NCI-H1048 (cell line): ENCODE data around the gene AKAP11.

ENCODE experiments used
- DNase-seq: peaks from one replicate; lab custom pipeline; 2025; lab: John Stamatoyannopoulos, UW

Gene AKAP11

DNA sequence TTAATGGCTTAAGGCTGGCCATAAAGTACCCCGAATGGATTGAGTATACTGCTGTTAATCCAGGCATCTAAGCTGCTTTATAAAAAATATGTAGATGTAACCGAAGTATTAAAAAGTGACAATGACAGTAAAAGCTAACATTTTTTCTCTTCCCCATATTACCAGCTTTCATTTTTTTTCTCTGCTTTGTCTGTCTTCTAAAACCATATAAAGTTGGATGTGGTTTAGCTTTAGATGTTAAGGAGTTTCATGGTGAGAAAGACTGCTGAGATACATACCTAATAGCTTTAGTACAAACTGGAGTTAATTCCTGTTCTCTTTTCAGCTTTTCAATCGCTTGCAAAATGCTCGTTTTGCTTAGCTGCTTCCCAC lies 838 bp downstream of the AKAP11 start:
- no peak for DNase-seq

DNA sequence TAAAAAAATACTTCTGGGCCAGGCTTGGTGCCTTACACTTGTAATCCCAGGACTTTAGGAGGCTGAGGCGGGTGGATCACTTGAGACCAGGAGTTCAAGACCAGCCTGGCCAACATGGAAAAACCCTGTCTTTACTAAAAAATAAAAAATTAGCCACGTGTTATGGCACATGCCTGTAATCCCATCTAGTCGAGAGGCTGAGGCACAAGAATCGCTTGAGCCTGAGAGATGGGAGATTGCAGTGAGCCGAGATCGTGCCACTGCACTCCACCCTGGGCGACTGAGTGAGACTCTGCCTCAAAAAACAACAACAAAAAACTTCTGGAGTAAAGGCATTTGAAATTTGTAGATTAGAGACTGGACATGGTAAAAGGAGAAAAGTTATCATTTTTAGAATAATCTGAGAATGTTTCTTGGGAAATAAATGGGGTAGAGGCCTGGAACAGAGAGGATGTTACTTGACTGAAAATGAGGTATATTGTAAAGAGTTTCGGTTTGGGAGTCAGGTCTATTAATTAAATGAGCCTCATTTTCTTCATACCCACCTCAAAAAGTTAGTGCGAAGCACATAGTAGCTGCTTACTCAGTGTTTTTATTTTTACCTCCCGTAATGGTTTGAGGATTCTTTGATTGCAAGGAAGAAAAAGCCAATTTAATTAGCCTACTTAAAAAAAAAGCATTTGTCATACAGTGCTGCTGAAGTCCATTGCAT lies 2.6 kb downstream of the AKAP11 start:
- DNase-seq: no peak

DNA sequence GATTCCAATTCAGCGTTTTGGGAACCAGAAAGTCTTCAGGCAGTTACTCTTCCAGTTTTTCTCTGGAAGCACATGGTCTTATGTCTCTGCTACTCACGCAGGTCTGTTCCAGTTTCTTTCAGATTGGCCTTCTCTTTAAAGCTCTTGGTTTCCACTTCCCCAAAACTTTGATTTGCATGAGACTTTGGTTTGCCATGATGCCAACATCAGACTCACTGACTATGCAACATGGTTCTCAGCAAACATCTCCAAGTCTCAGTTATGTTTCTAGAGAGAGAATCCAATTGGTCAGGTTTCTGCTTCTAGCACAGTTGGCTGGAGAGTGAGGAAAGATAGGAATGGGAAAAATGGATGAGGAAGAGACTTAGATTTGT lies 3.1 kb downstream of the AKAP11 start:
- no peak for DNase-seq

DNA sequence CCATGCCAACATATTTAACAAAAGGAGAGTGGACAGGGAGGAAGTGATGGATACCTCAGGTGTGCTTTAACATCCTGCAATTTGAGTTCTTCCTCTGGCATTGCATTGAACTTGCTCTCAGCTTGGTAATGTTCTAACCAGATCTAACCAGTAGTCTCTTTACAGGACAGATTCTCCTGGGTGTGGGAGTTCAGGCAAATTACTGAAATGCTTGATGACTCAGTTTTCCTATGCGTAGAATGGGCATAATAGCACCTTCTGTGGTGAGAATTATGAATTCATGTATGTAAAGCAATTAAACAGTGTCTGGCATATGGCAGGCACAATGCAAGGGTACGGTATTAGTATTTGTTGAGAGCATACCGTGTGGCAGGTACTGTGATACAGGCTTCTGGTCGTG lies 3.6 kb downstream of the AKAP11 start:
- no peak for DNase-seq

DNA sequence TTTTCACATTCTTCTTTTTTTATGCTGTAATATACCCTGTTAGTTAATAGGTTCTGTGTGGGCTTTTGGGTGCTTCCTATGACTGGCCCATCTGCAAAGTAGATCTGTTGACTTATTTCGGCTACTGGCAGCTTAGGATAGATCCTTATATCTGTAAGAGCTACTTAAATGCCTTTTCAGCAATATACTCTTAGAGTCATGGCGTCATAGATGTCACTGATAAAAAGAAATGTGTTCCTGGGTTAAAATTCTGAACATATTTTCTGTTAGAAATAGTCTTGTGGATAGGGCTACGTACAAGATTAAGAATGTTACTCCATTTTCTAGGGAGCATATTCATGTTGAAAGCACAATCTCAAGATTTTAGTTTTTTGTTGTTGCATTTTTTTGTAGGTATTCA lies 4.7 kb downstream of the AKAP11 start:
- DNase-seq: no peak

- DNase-seq: no peak
Measured at GRCh38 chr13:42277618-42278276, 5.8 kb downstream of the AKAP11 start.

DNA sequence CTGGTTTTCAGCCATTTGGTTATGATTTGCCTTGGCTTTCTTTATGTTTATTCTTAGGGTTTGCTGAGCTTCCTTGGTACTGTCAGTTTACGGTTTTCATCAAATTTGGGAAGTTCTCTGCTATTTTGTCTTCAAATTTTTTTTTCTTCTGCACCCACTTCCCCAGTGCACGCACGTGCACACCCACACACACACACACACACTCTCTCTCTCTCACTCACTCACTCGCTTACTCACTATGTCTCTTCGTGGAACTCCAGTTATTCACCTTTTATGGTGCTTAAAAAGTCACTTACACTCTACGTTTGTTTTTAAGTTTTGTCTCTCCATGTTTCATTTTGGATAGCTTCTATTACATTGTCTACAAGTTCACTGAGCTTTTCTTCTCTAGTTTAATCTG lies 7.1 kb downstream of the AKAP11 start:
- no peak for DNase-seq

DNA sequence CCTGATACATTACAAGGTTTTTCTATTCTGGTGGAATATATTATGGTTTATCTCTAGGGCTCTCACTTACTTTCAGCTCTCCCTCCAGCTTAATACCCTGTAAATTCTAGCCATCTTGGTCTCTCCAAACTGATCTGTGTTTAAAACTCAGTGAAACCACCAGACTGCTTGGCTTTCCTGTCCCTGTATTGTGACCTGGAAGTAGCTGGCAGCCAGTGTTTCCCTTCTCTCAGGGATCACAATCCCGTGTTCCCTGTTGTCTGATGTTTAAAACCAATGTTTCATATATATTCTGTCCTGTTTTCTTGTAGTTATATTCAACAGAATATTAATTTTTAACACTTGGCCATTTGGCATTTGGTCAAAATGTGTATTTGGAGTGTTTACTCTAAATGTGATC lies 8.0 kb downstream of the AKAP11 start:
- DNase-seq: no peak

DNA sequence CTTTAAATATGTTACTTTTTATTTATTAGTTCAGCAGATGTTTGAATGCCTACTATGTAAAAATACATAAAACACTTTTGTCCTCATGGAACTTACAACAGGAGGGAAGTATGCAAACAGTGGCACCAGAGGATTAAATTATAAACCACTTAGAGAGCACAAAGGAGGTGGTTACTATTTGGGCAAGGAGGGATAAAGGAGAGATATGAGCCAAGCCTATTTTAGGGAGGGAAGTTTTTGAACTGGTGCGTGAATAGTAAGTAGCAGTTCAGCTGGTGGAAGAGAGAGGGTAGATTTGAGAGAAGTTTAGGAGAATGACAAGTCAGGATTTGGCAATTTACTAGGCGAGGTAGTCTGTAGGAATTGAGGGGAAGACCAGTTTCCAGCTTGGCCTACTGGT lies 8.6 kb downstream of the AKAP11 start:
- no peak for DNase-seq

DNA sequence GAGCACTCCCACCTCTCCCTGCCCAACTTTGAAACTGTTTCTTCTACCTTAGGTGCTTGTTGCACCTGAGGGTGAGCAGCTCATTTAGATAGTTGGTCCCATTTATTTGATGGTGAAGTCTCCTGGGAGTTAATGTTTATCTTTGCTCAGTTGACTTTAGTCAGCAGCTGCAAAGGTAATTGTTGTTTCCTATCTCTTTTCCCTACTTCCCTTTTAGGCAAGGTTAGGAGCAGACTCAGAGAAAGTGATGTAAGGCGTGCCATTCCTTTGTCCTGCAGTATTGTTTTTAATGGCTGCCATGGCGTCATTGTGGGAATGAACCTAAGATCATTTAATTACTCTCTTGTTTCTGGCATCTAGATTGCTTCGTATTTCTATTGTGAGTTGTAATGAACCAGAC lies 11.6 kb downstream of the AKAP11 start:
- DNase-seq: no peak

GRCh38 chr13:42284068-42284467 lies 12.1 kb downstream of the AKAP11 start:
- DNase-seq: no peak

- no peak for DNase-seq
Measured at GRCh38 chr13:42298392-42298791, 26.4 kb downstream of the AKAP11 start.

DNA sequence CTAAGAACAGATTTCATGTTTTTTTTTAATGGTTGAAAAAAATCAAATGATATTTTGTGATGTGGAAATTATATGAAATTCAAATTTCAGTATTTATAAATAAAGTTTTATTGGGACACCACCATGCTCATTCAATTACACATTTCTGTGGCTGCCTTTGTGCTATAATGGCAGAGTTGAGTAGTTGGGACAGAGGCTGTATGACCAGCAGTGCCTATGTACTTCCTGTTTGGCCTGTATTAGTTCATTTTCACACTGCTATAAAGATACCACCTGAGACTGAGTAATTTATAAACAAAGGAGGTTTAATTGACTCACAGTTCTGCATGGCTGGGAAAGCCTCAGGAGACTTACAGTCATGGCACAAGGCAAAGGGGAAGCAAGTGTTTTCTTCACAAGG lies 33.6 kb downstream of the AKAP11 start:
- no peak for DNase-seq

DNA sequence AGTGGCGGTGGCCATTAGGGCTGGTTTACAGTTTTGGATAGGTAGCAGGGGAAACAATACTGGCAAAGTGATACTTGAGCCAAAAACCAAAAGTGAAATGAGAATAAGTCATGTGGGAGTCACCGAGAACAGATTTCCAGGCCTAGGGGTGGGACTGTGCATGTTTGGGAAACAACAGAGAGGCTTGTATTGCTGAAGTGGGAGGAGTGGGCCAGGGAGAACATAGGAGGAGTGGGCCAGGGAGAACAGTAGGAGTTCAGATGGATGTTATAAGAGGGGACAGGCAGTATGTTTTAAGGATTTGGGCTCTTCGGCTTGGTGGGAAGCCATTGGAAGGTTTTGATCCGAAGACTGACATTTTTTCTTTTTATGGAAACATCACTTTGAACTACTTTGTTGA lies 35.5 kb downstream of the AKAP11 start:
- DNase-seq: no peak

DNA sequence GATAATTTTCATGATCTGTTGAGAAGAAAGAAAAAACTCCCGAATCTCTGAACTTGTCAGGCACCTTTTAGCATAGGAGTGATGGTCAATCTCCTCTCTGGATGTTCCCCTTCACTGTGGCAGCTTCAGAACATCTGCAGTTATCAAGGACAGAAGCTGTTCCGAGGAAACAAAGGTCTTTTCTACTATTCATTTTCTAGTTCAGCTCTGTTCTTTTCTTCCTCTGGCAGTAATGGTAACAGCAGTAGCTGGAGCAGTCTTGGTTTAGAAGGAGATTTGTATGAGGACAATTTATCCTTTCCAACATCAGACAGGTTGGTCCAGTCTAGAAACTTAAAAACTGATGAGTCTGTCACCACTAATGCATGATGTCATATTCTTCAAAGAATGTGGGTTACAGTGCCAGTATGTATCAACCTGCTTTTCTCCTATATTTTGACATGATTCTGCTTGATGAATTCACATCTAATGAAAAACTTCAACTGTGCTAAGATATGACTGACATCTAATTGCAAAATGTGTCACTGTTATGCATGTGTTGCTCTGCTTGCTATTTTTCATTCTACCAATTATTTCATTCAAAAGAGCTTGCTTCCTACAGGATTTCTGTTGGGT lies 41.0 kb downstream of the AKAP11 start:
- DNase-seq: no peak

DNA sequence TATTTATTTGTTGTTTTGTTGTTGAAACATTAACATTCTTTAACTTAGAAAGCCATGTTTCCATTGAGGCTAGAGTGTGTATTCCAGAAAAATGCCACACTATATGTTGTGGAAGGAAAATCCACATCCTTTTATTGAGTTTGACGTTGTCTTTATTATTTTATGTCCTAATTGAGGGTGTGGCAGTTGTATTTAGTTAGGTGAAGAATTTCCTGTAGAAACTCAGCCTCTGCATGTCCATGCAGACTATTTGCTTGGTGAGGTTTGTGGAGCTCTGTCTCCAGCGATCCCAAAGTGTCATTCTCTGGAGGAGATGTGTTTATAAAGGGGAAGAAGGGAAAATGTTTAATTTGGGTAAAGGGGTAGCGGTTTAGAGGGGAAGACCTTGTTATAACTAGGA lies 46.6 kb downstream of the AKAP11 start:
- no peak for DNase-seq

GRCh38 chr13:42320375-42320787 lies 48.4 kb downstream of the AKAP11 start:
- no peak for DNase-seq

GRCh38 chr13:42322806-42323205 lies 50.9 kb downstream of the AKAP11 start:
- DNase-seq: no peak

- no peak for DNase-seq
Measured at GRCh38 chr13:42324704-42325103, 52.8 kb downstream of the AKAP11 start.

- DNase-seq: no peak
Measured at GRCh38 chr13:42327725-42328124, 55.8 kb downstream of the AKAP11 start.

DNA sequence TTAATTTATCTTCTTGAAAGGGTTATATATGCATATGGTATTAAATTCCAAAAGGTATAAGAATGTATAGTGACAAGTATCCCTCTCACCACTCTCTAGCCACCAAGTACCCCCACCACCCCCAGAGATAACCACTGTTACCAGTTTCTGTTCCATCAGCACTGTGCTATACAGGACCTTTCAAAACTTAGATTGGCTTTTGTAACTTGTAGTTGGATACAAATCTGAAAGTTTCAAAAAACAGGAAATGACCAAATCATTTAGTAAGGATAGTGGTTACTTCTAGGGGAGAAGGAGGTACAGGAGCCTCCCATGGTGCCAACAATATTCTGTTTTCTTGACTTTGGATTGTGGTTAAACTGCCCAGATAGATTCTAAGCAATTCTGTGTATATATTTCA lies 56.7 kb downstream of the AKAP11 start:
- DNase-seq: no peak

GRCh38 chr13:42329239-42329638 lies 57.3 kb downstream of the AKAP11 start:
- DNase-seq: no peak

GRCh38 chr13:42331009-42331408 lies 59.1 kb downstream of the AKAP11 start:
- DNase-seq: no peak
